ENCODE measurements around the gene FSD1L. TPM values are rescaled to one million over a fixed set of nuclear protein-coding genes. Genes with fewer than 3 reads are reported as not detected.

The FSD1L gene
- 3.2 and 3.7 TPM in 2 replicates for total RNA-seq

GRCh38 chr9:105447814-105448812 lies at the start of gene FSD1L:
TSS of gene FSD1L (plus strand) at chr9:105448034. CDS start at chr9:105448221, 187 bp downstream.
- Mint-ChIP-seq H3K4me3 (ENCODE audit: low read depth) (peak within 1 kb of the TSS; percentile 83), H3K27me3 (ENCODE audit: low read depth) (peaks cover 20% of the 10 kb centered on the region), H3K4me1 (ENCODE audit: low read depth) (peaks cover 17% of the 10 kb centered on the region), H3K27ac (no peak within 1 kb of the TSS), H3K9me3 (no peaks in the 10 kb centered on the region), H3K36me3 (ENCODE audit: low read depth) (no peaks in the 10 kb centered on the region)
- intact Hi-C loops (cut with micrococcal nuclease) = loop anchor here (5.0 to 10.0 kb wide), 2 partner anchors 109 to 247 kb away; partner anchors contain the start of genes FKTN and TMEM38B
- peak; percentile 80 for DNase-seq (ENCODE audit: low spot score)

- no peak for DNase-seq (ENCODE audit: low spot score)
- Mint-ChIP-seq H3K4me1 (ENCODE audit: low read depth) (peaks cover 5% of the 10 kb centered on the region), H3K4me3 (ENCODE audit: low read depth) (no peak overlapping the region), H3K36me3 (ENCODE audit: low read depth) (no peaks in the 10 kb centered on the region), H3K27ac (no peak overlapping the region), H3K9me3 (no peaks in the 10 kb centered on the region), H3K27me3 (ENCODE audit: low read depth) (peaks cover 67% of the 10 kb centered on the region)
- intact Hi-C loops (cut with micrococcal nuclease) = no loop called here
These were observed 48.7 kb upstream of the FSD1L start for GRCh38 chr9:105399117-105399516.

GRCh38 chr9:105401651-105402050 lies 46.2 kb upstream of the FSD1L start:
- no peak overlapping the region for H3K4me3 Mint-ChIP-seq (ENCODE audit: low read depth)
- no peak overlapping the region for H3K27ac Mint-ChIP-seq
- peaks cover 57% of the 10 kb centered on the region for H3K27me3 Mint-ChIP-seq (ENCODE audit: low read depth)
- peaks cover 24% of the 10 kb centered on the region for H3K4me1 Mint-ChIP-seq (ENCODE audit: low read depth)
- H3K9me3 Mint-ChIP-seq = peaks cover under 1% of the 10 kb centered on the region
- no peak for DNase-seq (ENCODE audit: low spot score)
- intact Hi-C loops (cut with micrococcal nuclease) = no loop called here
- peaks cover under 1% of the 10 kb centered on the region for H3K36me3 Mint-ChIP-seq (ENCODE audit: low read depth)

- peaks cover 7% of the 10 kb centered on the region for H3K36me3 Mint-ChIP-seq (ENCODE audit: low read depth)
- H3K27ac Mint-ChIP-seq = no peak overlapping the region
- DNase-seq (ENCODE audit: low spot score) = no peak
- H3K9me3 Mint-ChIP-seq = peaks cover 7% of the 10 kb centered on the region
- H3K4me1 Mint-ChIP-seq (ENCODE audit: low read depth) = peaks cover 24% of the 10 kb centered on the region
- intact Hi-C loops (cut with micrococcal nuclease) = loop anchor here (2.0 kb wide), 2 partner anchors 15 to 159 kb away; partner anchors contain the start of gene SLC44A1
- H3K27me3 Mint-ChIP-seq (ENCODE audit: low read depth) = peaks cover 54% of the 10 kb centered on the region
- no peak overlapping the region for H3K4me3 Mint-ChIP-seq (ENCODE audit: low read depth)
These were observed 44.1 kb upstream of the FSD1L start for GRCh38 chr9:105403552-105404248.

- peak overlapping the region; percentile 31 for H3K4me3 Mint-ChIP-seq (ENCODE audit: low read depth)
- peaks cover 24% of the 10 kb centered on the region for H3K4me1 Mint-ChIP-seq (ENCODE audit: low read depth)
- H3K27me3 Mint-ChIP-seq (ENCODE audit: low read depth) = peaks cover 58% of the 10 kb centered on the region
- peaks cover 7% of the 10 kb centered on the region for H3K36me3 Mint-ChIP-seq (ENCODE audit: low read depth)
- H3K27ac Mint-ChIP-seq = no peak overlapping the region
- peaks cover 7% of the 10 kb centered on the region for H3K9me3 Mint-ChIP-seq
- intact Hi-C loops (cut with micrococcal nuclease) = loop anchor here (1.0 to 2.0 kb wide), 6 partner anchors 17 to 477 kb away; partner anchors contain the start of genes ABCA1 and SLC44A1
- DNase-seq (ENCODE audit: low spot score) = peak; percentile 69
These were observed 42.2 kb upstream of the FSD1L start for GRCh38 chr9:105405514-105406131.

- Mint-ChIP-seq H3K27ac (no peak overlapping the region), H3K4me3 (ENCODE audit: low read depth) (peak overlapping the region; percentile 31), H3K36me3 (ENCODE audit: low read depth) (peaks cover 7% of the 10 kb centered on the region), H3K9me3 (peaks cover 7% of the 10 kb centered on the region), H3K4me1 (ENCODE audit: low read depth) (peaks cover 24% of the 10 kb centered on the region), H3K27me3 (ENCODE audit: low read depth) (peaks cover 61% of the 10 kb centered on the region)
- intact Hi-C loops (cut with micrococcal nuclease) = no loop called here
- no peak for DNase-seq (ENCODE audit: low spot score)
These were observed 41.5 kb upstream of the FSD1L start for GRCh38 chr9:105406369-105406768.

- Mint-ChIP-seq H3K27ac (no peak overlapping the region), H3K4me3 (ENCODE audit: low read depth) (no peak overlapping the region), H3K27me3 (ENCODE audit: low read depth) (peaks cover 49% of the 10 kb centered on the region), H3K36me3 (ENCODE audit: low read depth) (no peaks in the 10 kb centered on the region), H3K4me1 (ENCODE audit: low read depth) (peaks cover 7% of the 10 kb centered on the region), H3K9me3 (no peaks in the 10 kb centered on the region)
- DNase-seq (ENCODE audit: low spot score) = no peak
- intact Hi-C loops (cut with micrococcal nuclease) = no loop called here
These were observed 34.3 kb upstream of the FSD1L start for GRCh38 chr9:105413525-105413924.

- Mint-ChIP-seq H3K36me3 (ENCODE audit: low read depth) (no peaks in the 10 kb centered on the region), H3K4me3 (ENCODE audit: low read depth) (no peak overlapping the region), H3K4me1 (ENCODE audit: low read depth) (peaks cover 7% of the 10 kb centered on the region), H3K27me3 (ENCODE audit: low read depth) (peaks cover 43% of the 10 kb centered on the region), H3K9me3 (no peaks in the 10 kb centered on the region), H3K27ac (no peak overlapping the region)
- peak; percentile 29 for DNase-seq (ENCODE audit: low spot score)
- intact Hi-C loops (cut with micrococcal nuclease) = loop anchor here (1.0 to 5.0 kb wide), 3 partner anchors 256 to 633 kb away; no protein-coding TSS in a partner anchor
These were observed 32.7 kb upstream of the FSD1L start for GRCh38 chr9:105414947-105415661.

GRCh38 chr9:105415662-105415980 lies 32.2 kb upstream of the FSD1L start:
- H3K4me1 Mint-ChIP-seq (ENCODE audit: low read depth) = peaks cover 7% of the 10 kb centered on the region
- H3K27me3 Mint-ChIP-seq (ENCODE audit: low read depth) = peaks cover 38% of the 10 kb centered on the region
- H3K4me3 Mint-ChIP-seq (ENCODE audit: low read depth) = no peak overlapping the region
- intact Hi-C loops (cut with micrococcal nuclease) = loop anchor here (1.0 to 5.0 kb wide), 3 partner anchors 256 to 633 kb away; no protein-coding TSS in a partner anchor
- no peak for DNase-seq (ENCODE audit: low spot score)
- no peaks in the 10 kb centered on the region for H3K36me3 Mint-ChIP-seq (ENCODE audit: low read depth)
- H3K9me3 Mint-ChIP-seq = no peaks in the 10 kb centered on the region
- no peak overlapping the region for H3K27ac Mint-ChIP-seq

- H3K4me1 Mint-ChIP-seq (ENCODE audit: low read depth) = peaks cover 7% of the 10 kb centered on the region
- DNase-seq (ENCODE audit: low spot score) = no peak
- intact Hi-C loops (cut with micrococcal nuclease) = loop anchor here (5.0 kb wide), 1 partner anchor 635 kb away; no protein-coding TSS in a partner anchor
- no peaks in the 10 kb centered on the region for H3K36me3 Mint-ChIP-seq (ENCODE audit: low read depth)
- no peak overlapping the region for H3K27ac Mint-ChIP-seq
- H3K9me3 Mint-ChIP-seq = no peaks in the 10 kb centered on the region
- H3K4me3 Mint-ChIP-seq (ENCODE audit: low read depth) = no peak overlapping the region
- H3K27me3 Mint-ChIP-seq (ENCODE audit: low read depth) = peaks cover 28% of the 10 kb centered on the region
These were observed 31.0 kb upstream of the FSD1L start for GRCh38 chr9:105416840-105417239.

GRCh38 chr9:105418588-105419500 lies 29.0 kb upstream of the FSD1L start:
- no peaks in the 10 kb centered on the region for H3K36me3 Mint-ChIP-seq (ENCODE audit: low read depth)
- H3K4me1 Mint-ChIP-seq (ENCODE audit: low read depth) = peaks cover 7% of the 10 kb centered on the region
- no peak overlapping the region for H3K27ac Mint-ChIP-seq
- intact Hi-C loops (cut with micrococcal nuclease) = loop anchor here (5.0 kb wide), 1 partner anchor 637 kb away; no protein-coding TSS in a partner anchor
- DNase-seq (ENCODE audit: low spot score) = no peak
- no peaks in the 10 kb centered on the region for H3K9me3 Mint-ChIP-seq
- H3K27me3 Mint-ChIP-seq (ENCODE audit: low read depth) = peaks cover 14% of the 10 kb centered on the region
- no peak overlapping the region for H3K4me3 Mint-ChIP-seq (ENCODE audit: low read depth)

Data from activated T-helper 2 cell treated with anti-CD3 and anti-CD28 coated beads, Interferon-gamma antibody, Interleukin-2, Interleukin-4, amounts not matched to agents 10 μg/mL and 5 μg/mL and 100 μg/mL, durations not matched to agents 14 hours and 24 hours and 36 hours (primary cell).